IMR-90 (cell line): ENCODE measurements around the gene TIRAP. TPM values are rescaled to one million over a fixed set of nuclear protein-coding genes. Genes with fewer than 3 reads are reported as not detected.

Experiments
- ATAC-seq: fragments of 200-7000 bp; cut with Tn5 transposase; 2 replicates; pipeline ENCODE4 v1.9.1; 2020; ENCODE audit warnings: low read depth, mild to moderate bottlenecking, moderate library complexity
- BruUV-seq: library from RNA; stranded (reverse); fragments of 400-500 nt; replicated peaks from 2 replicates; lab custom pipeline; 2021; lab: Mats Ljungman, UMichigan
- CTCF ChIA-PET: fragments of 300-600 bp; formaldehyde crosslinking; extraction: SDS; loops from one replicate; lab custom pipeline; 2021; ENCODE audit warnings: antibody characterized with exemption; lab: Yijun Ruan, JAX
- POLR2A ChIA-PET: fragments of 300-600 bp; sonication (Branson Sonifier 250); formaldehyde crosslinking; loops from one replicate; lab custom pipeline; 2022; ENCODE audit warnings: antibody characterized with exemption; ENCODE audit not compliant: unreplicated experiment; lab: Charles Lee
- DNase-seq: peaks from one replicate; pipeline ENCODE4 v3.0.0; 2013
- H2AFZ ChIP-seq: replicated peaks from 2 replicates; pipeline ENCODE3; 2013; ENCODE audit warnings: low read length, mild to moderate bottlenecking; ENCODE audit not compliant: poor library complexity
- H2AK5ac ChIP-seq: 2 replicates; pipeline ENCODE4 v1.6.1; 2013; ENCODE audit warnings: low read depth, low read length, inconsistent platforms
- H2AK9ac ChIP-seq: replicated peaks from 2 replicates; pipeline ENCODE3; 2013; ENCODE audit warnings: mild to moderate bottlenecking, low read depth, low read length, moderate library complexity; ENCODE audit not compliant: poor library complexity
- H2BK120ac ChIP-seq: 2 replicates; pipeline ENCODE4 v1.6.1; 2013; ENCODE audit warnings: low read depth, low read length, inconsistent platforms
- H2BK15ac ChIP-seq: 3 replicates; pipeline ENCODE4 v1.6.1; 2013; ENCODE audit warnings: low read depth, low read length, inconsistent platforms
- H2BK20ac ChIP-seq: 2 replicates; pipeline ENCODE4 v1.6.1; 2013; ENCODE audit warnings: low read depth, mild to moderate bottlenecking, inconsistent platforms, low read length, moderate library complexity
- H2BK5ac ChIP-seq: 2 replicates; pipeline ENCODE4 v1.6.1; 2013; ENCODE audit warnings: mild to moderate bottlenecking, low read depth, low read length, inconsistent platforms; ENCODE audit not compliant: poor library complexity, severe bottlenecking
- H3K14ac ChIP-seq: replicated peaks from 2 replicates; pipeline ENCODE4 v1.6.1; 2013; ENCODE audit warnings: low read depth, low read length, inconsistent platforms
- H3K18ac ChIP-seq: 2 replicates; pipeline ENCODE4 v1.6.1; 2013; ENCODE audit warnings: low read depth, low read length, control low read depth
- H3K23ac ChIP-seq: 2 replicates; pipeline ENCODE4 v1.6.1; 2013; ENCODE audit warnings: low read depth, low read length, inconsistent platforms
- H3K27ac ChIP-seq: 2 replicates; pipeline ENCODE4 v1.5.1; 2013; ENCODE audit warnings: mild to moderate bottlenecking, control low read depth, low read length; ENCODE audit not compliant: insufficient read depth
- H3K27me3 ChIP-seq: 2 replicates; pipeline ENCODE4 v1.6.1; 2013; ENCODE audit warnings: low read length; ENCODE audit not compliant: control insufficient read depth, insufficient read depth
- H3K36me3 ChIP-seq: 2 replicates; pipeline ENCODE4 v1.6.1; 2013; ENCODE audit warnings: low read length, mixed read lengths; ENCODE audit not compliant: control insufficient read depth, insufficient read depth
- H3K4ac ChIP-seq: 2 replicates; pipeline ENCODE4 v1.6.1; 2013; ENCODE audit warnings: low read depth, low read length, inconsistent platforms
- H3K4me1 ChIP-seq: 2 replicates; pipeline ENCODE4 v1.6.1; 2013; ENCODE audit warnings: low read length, mixed read lengths; ENCODE audit not compliant: control insufficient read depth, insufficient read depth
- H3K4me2 ChIP-seq: 2 replicates; pipeline ENCODE4 v1.6.1; 2013; ENCODE audit warnings: low read depth, mild to moderate bottlenecking, control low read depth, low read length, moderate library complexity
- H3K4me3 ChIP-seq: 2 replicates; pipeline ENCODE4 v1.5.1; 2013; ENCODE audit warnings: low read depth, mild to moderate bottlenecking, control low read depth, low read length, moderate library complexity; ENCODE audit not compliant: insufficient read depth
- H3K56ac ChIP-seq: 2 replicates; pipeline ENCODE4 v1.6.1; 2013; ENCODE audit warnings: low read length, inconsistent platforms; ENCODE audit not compliant: insufficient read depth; ENCODE audit errors: extremely low read depth
- H3K79me1 ChIP-seq, 2 experiments: 2 replicates each; pipeline ENCODE4 v1.6.1; 2013; ENCODE audit warnings: low read length in 2 of 2, inconsistent platforms in 1 of 2, low read depth in 1 of 2
- H3K9ac ChIP-seq: 2 replicates; pipeline ENCODE4 v1.6.1; 2013; ENCODE audit warnings: low read depth, low read length, control low read depth
- H3K9me1 ChIP-seq: 2 replicates; pipeline ENCODE4 v1.6.1; 2013; ENCODE audit warnings: low read length, inconsistent platforms; ENCODE audit not compliant: insufficient read depth
- H3K9me3 ChIP-seq: 2 replicates; pipeline ENCODE4 v1.6.1; 2013; ENCODE audit warnings: low read length; ENCODE audit not compliant: control insufficient read depth, insufficient read depth
- H4K20me1 ChIP-seq: 2 replicates; pipeline ENCODE4 v1.6.1; 2013; ENCODE audit warnings: low read length, inconsistent platforms; ENCODE audit not compliant: insufficient read depth
- H4K5ac ChIP-seq: 2 replicates; pipeline ENCODE4 v1.6.1; 2013; ENCODE audit warnings: mild to moderate bottlenecking, low read depth, low read length, control low read depth
- H4K8ac ChIP-seq, 2 experiments: 2 replicates each; pipeline ENCODE4 v1.6.1; 2013; ENCODE audit warnings: low read depth in 2 of 2, low read length in 2 of 2, control low read depth in 1 of 2, inconsistent platforms in 1 of 2
- H4K91ac ChIP-seq: 2 replicates; pipeline ENCODE4 v1.6.1; 2013; ENCODE audit warnings: low read depth, low read length, inconsistent platforms; ENCODE audit not compliant: insufficient read depth
- FOS ChIP-seq: fragments of 150-350 bp; IDR thresholded peaks from 2 replicates; pipeline ENCODE4 v1.6.1; 2016; ENCODE audit warnings: low read depth, low read length
- MAFK ChIP-seq: IDR thresholded peaks from 2 replicates; pipeline ENCODE4 v1.6.1; 2012; ENCODE audit warnings: low read depth, low read length, improper control_type of control experiment
- MAZ ChIP-seq: IDR thresholded peaks from 2 replicates; pipeline ENCODE4 v1.6.1; 2012; ENCODE audit warnings: low read depth, mild to moderate bottlenecking, low read length, improper control_type of control experiment, moderate library complexity, borderline replicate concordance
- POLR2A ChIP-seq: IDR thresholded peaks from 2 replicates; pipeline ENCODE4 v1.6.1; 2012; ENCODE audit warnings: mild to moderate bottlenecking, low read depth, low read length
- RAD21 ChIP-seq: IDR thresholded peaks from 2 replicates; pipeline ENCODE4 v1.6.1; 2012; ENCODE audit warnings: low read length, improper control_type of control experiment
- SMC3 ChIP-seq: fragments of 150-350 bp; IDR thresholded peaks from 2 replicates; pipeline ENCODE4 v1.6.1; 2016; ENCODE audit warnings: low read depth, mild to moderate bottlenecking, antibody characterized with exemption, low read length, moderate library complexity
- USF2 ChIP-seq: fragments of 150-350 bp; IDR thresholded peaks from 2 replicates; pipeline ENCODE4 v1.6.1; 2017; ENCODE audit warnings: mild to moderate bottlenecking, antibody characterized with exemption, low read length, low read depth
- WGBS, 2 experiments: methylation state at CpG; one replicate each; pipeline versions ENCODE4 v1.1.5 to v1.1.7; 2013; ENCODE audit warnings: missing lambda C conversion rate in 2 of 2; ENCODE audit not compliant: insufficient read length in 1 of 2; ENCODE audit errors: extremely low coverage in 2 of 2; 5-methylcytosine and 5-hydroxymethylcytosine counted together
- dilution Hi-C: fragments of 300-500 bp; cut with HindIII; formaldehyde crosslinking; loops from one replicate; pipeline ENCODE4 v1.14.3; 2018; ENCODE audit warnings: low sequenced_read_pairs; ENCODE audit not compliant: unreplicated experiment
- in situ Hi-C: fragments of 300-500 bp; cut with MboI; formaldehyde crosslinking; loops from 3 replicates; pipeline ENCODE4 v1.14.3; 2019; ENCODE audit warnings: low sequenced_read_pairs, inconsistent platforms, mixed read lengths
- intact Hi-C: fragments of 100-400 bp; cut with micrococcal nuclease; formaldehyde crosslinking; loops from 2 replicates; pipeline ENCODE4 v1.10.0; 2022
- polyA plus RNA-seq, 3 experiments: library from polyadenylated mRNA; depleted of rRNA; stranded (reverse); fragments of >200 nt; gene quantifications; 2 replicates each; pipeline ENCODE4 v1.2.3, GENCODE V29; 2012; ENCODE audit warnings: low replicate concordance in 1 of 3
- total RNA-seq: library from RNA; depleted of rRNA; stranded (reverse); fragments of >200 nt; gene quantifications from 2 replicates; pipeline ENCODE4 v1.2.3, GENCODE V29; 2012
- TF ChIP-seq, protein P1 (sequence below): fragments of 150-350 bp; IDR thresholded peaks from 2 replicates; pipeline ENCODE4 v1.6.1; 2016; ENCODE audit warnings: low read depth, mild to moderate bottlenecking, low read length, moderate library complexity, borderline replicate concordance

Gene TIRAP
- total and polyA plus RNA-seq, 2 of the 4 experiments (the other 2 are of a cell fraction), result 3.0 to 7.4 TPM

DNA sequence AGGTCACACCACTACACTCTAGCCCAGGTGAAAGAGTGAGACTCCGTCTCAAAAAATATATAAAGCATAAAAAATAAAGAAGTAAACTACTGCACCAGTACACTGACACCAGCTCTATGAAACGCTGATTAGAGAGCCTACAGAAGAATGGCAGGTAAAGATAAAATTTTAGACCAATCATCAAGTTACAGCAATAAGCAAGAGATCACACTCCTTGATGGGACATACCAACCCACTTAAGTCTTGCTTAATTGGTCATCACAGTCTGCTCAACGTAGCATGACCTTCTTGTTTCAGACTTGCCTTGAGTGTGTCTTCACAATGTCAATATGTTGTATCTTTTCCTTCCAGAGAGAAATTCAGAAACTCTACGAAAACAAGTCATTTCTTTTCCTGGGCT, 26.7 kb upstream of the TIRAP start:
- Histone ChIP-seq H3K56ac (no peak overlapping the region), H3K9me3 (no peaks in the 10 kb centered on the region), H4K8ac (no peak overlapping the region), H2AFZ (no peak overlapping the region), H2AK9ac (no peak overlapping the region), H3K27me3 (no peaks in the 10 kb centered on the region), H2BK5ac (no peak overlapping the region), H3K79me1 (peaks cover 0 to 16% of the 10 kb centered on the region in 2 experiments; a peak in 3 of 4 replicates), H3K9ac (no peak overlapping the region), H3K4me2 (no peak overlapping the region), H2AK5ac (0 out of 2 replicates have a peak overlapping the region, but pooled peaks have one; percentile 43), H3K27ac (no peak overlapping the region), H3K23ac (no peak overlapping the region), H3K36me3 (peaks cover 15% of the 10 kb centered on the region), H2BK15ac (no peak overlapping the region), H2BK20ac (no peak overlapping the region), H3K18ac (no peak overlapping the region), H3K14ac (no peak overlapping the region), H3K4me1 (peaks cover 3% of the 10 kb centered on the region), H3K9me1 (peaks cover 14% of the 10 kb centered on the region), H4K91ac (no peak overlapping the region), H4K20me1 (peaks cover 7% of the 10 kb centered on the region), H4K5ac (no peak overlapping the region), H2BK120ac (no peak overlapping the region), H3K4ac (no peak overlapping the region), H3K4me3 (no peak overlapping the region)
- whole genome bisulfite sequencing, 2 experiments, result 92% methylated on average over 2 of the region's 4 CpGs; no CpG with 5 or more reads in 1 of the 2 experiments
- intact Hi-C loops (loop anchor here (5.0 kb wide), 1 partner anchor 44 kb away; the partner anchor contains the start of genes FAM118B and RPUSD4), dilution Hi-C loops (no loop called here), in situ Hi-C loops (no loop called here)
- POLR2A ChIA-PET, result no interaction called here
- BruUV-seq, result no TSS peak
- TF ChIP-seq MAFK, result no peak
- TF ChIP-seq, protein P1, sequence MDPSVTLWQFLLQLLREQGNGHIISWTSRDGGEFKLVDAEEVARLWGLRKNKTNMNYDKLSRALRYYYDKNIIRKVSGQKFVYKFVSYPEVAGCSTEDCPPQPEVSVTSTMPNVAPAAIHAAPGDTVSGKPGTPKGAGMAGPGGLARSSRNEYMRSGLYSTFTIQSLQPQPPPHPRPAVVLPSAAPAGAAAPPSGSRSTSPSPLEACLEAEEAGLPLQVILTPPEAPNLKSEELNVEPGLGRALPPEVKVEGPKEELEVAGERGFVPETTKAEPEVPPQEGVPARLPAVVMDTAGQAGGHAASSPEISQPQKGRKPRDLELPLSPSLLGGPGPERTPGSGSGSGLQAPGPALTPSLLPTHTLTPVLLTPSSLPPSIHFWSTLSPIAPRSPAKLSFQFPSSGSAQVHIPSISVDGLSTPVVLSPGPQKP, result no peak
- no peak for TF ChIP-seq FOS
- no peak for TF ChIP-seq MAZ
- no peak for TF ChIP-seq POLR2A
- TF ChIP-seq USF2, result no peak
- no peak for TF ChIP-seq SMC3
- TF ChIP-seq RAD21, result no peak
- ATAC-seq, result no peak
- CTCF ChIA-PET, result interaction anchor here (0.6 kb wide), 1 partner anchor 17 kb away, joined by 7 read pairs; no protein-coding TSS in a partner anchor
- DNase-seq, result no peak
